IMR-90 (cell line): Measurements from ENCODE around the gene PTCH1. TPM values are rescaled to one million over a fixed set of nuclear protein-coding genes. Genes with fewer than 3 reads are reported as not detected.

Source experiments
- ATAC-seq: fragments of 200-7000 bp; cut with Tn5 transposase; 2 replicates; pipeline ENCODE4 v1.9.1; 2020; ENCODE audit warnings: low read depth, mild to moderate bottlenecking, moderate library complexity
- BruUV-seq: library from RNA; stranded (reverse); fragments of 400-500 nt; replicated peaks from 2 replicates; lab custom pipeline; 2021; lab: Mats Ljungman, UMichigan
- CTCF ChIA-PET: fragments of 300-600 bp; formaldehyde crosslinking; extraction: SDS; loops from one replicate; lab custom pipeline; 2021; ENCODE audit warnings: antibody characterized with exemption; lab: Yijun Ruan, JAX
- POLR2A ChIA-PET: fragments of 300-600 bp; sonication (Branson Sonifier 250); formaldehyde crosslinking; loops from one replicate; lab custom pipeline; 2022; ENCODE audit warnings: antibody characterized with exemption; ENCODE audit not compliant: unreplicated experiment; lab: Charles Lee
- DNase-seq: peaks from one replicate; pipeline ENCODE4 v3.0.0; 2013
- H2AFZ ChIP-seq: replicated peaks from 2 replicates; pipeline ENCODE3; 2013; ENCODE audit warnings: low read length, mild to moderate bottlenecking; ENCODE audit not compliant: poor library complexity
- H2AK5ac ChIP-seq: 2 replicates; pipeline ENCODE4 v1.6.1; 2013; ENCODE audit warnings: low read depth, low read length, inconsistent platforms
- H2AK9ac ChIP-seq: replicated peaks from 2 replicates; pipeline ENCODE3; 2013; ENCODE audit warnings: mild to moderate bottlenecking, low read depth, low read length, moderate library complexity; ENCODE audit not compliant: poor library complexity
- H2BK120ac ChIP-seq: 2 replicates; pipeline ENCODE4 v1.6.1; 2013; ENCODE audit warnings: low read depth, low read length, inconsistent platforms
- H2BK15ac ChIP-seq: 3 replicates; pipeline ENCODE4 v1.6.1; 2013; ENCODE audit warnings: low read depth, low read length, inconsistent platforms
- H2BK20ac ChIP-seq: 2 replicates; pipeline ENCODE4 v1.6.1; 2013; ENCODE audit warnings: low read depth, mild to moderate bottlenecking, inconsistent platforms, low read length, moderate library complexity
- H2BK5ac ChIP-seq: 2 replicates; pipeline ENCODE4 v1.6.1; 2013; ENCODE audit warnings: mild to moderate bottlenecking, low read depth, low read length, inconsistent platforms; ENCODE audit not compliant: poor library complexity, severe bottlenecking
- H3K14ac ChIP-seq: replicated peaks from 2 replicates; pipeline ENCODE4 v1.6.1; 2013; ENCODE audit warnings: low read depth, low read length, inconsistent platforms
- H3K18ac ChIP-seq: 2 replicates; pipeline ENCODE4 v1.6.1; 2013; ENCODE audit warnings: low read depth, low read length, control low read depth
- H3K23ac ChIP-seq: 2 replicates; pipeline ENCODE4 v1.6.1; 2013; ENCODE audit warnings: low read depth, low read length, inconsistent platforms
- H3K27ac ChIP-seq: 2 replicates; pipeline ENCODE4 v1.5.1; 2013; ENCODE audit warnings: mild to moderate bottlenecking, control low read depth, low read length; ENCODE audit not compliant: insufficient read depth
- H3K27me3 ChIP-seq: 2 replicates; pipeline ENCODE4 v1.6.1; 2013; ENCODE audit warnings: low read length; ENCODE audit not compliant: control insufficient read depth, insufficient read depth
- H3K36me3 ChIP-seq: 2 replicates; pipeline ENCODE4 v1.6.1; 2013; ENCODE audit warnings: low read length, mixed read lengths; ENCODE audit not compliant: control insufficient read depth, insufficient read depth
- H3K4ac ChIP-seq: 2 replicates; pipeline ENCODE4 v1.6.1; 2013; ENCODE audit warnings: low read depth, low read length, inconsistent platforms
- H3K4me1 ChIP-seq: 2 replicates; pipeline ENCODE4 v1.6.1; 2013; ENCODE audit warnings: low read length, mixed read lengths; ENCODE audit not compliant: control insufficient read depth, insufficient read depth
- H3K4me2 ChIP-seq: 2 replicates; pipeline ENCODE4 v1.6.1; 2013; ENCODE audit warnings: low read depth, mild to moderate bottlenecking, control low read depth, low read length, moderate library complexity
- H3K4me3 ChIP-seq: 2 replicates; pipeline ENCODE4 v1.5.1; 2013; ENCODE audit warnings: low read depth, mild to moderate bottlenecking, control low read depth, low read length, moderate library complexity; ENCODE audit not compliant: insufficient read depth
- H3K56ac ChIP-seq: 2 replicates; pipeline ENCODE4 v1.6.1; 2013; ENCODE audit warnings: low read length, inconsistent platforms; ENCODE audit not compliant: insufficient read depth; ENCODE audit errors: extremely low read depth
- H3K79me1 ChIP-seq, 2 experiments: 2 replicates each; pipeline ENCODE4 v1.6.1; 2013; ENCODE audit warnings: low read length in 2 of 2, inconsistent platforms in 1 of 2, low read depth in 1 of 2
- H3K9ac ChIP-seq: 2 replicates; pipeline ENCODE4 v1.6.1; 2013; ENCODE audit warnings: low read depth, low read length, control low read depth
- H3K9me1 ChIP-seq: 2 replicates; pipeline ENCODE4 v1.6.1; 2013; ENCODE audit warnings: low read length, inconsistent platforms; ENCODE audit not compliant: insufficient read depth
- H3K9me3 ChIP-seq: 2 replicates; pipeline ENCODE4 v1.6.1; 2013; ENCODE audit warnings: low read length; ENCODE audit not compliant: control insufficient read depth, insufficient read depth
- H4K20me1 ChIP-seq: 2 replicates; pipeline ENCODE4 v1.6.1; 2013; ENCODE audit warnings: low read length, inconsistent platforms; ENCODE audit not compliant: insufficient read depth
- H4K5ac ChIP-seq: 2 replicates; pipeline ENCODE4 v1.6.1; 2013; ENCODE audit warnings: mild to moderate bottlenecking, low read depth, low read length, control low read depth
- H4K8ac ChIP-seq, 2 experiments: 2 replicates each; pipeline ENCODE4 v1.6.1; 2013; ENCODE audit warnings: low read depth in 2 of 2, low read length in 2 of 2, control low read depth in 1 of 2, inconsistent platforms in 1 of 2
- H4K91ac ChIP-seq: 2 replicates; pipeline ENCODE4 v1.6.1; 2013; ENCODE audit warnings: low read depth, low read length, inconsistent platforms; ENCODE audit not compliant: insufficient read depth
- CHD1 ChIP-seq: IDR thresholded peaks from 2 replicates; pipeline ENCODE4 v1.6.1; 2012; ENCODE audit warnings: low read depth, low read length, improper control_type of control experiment
- NFE2L2 ChIP-seq: fragments of 150-350 bp; IDR thresholded peaks from 2 replicates; pipeline ENCODE4 v1.6.1; 2016; ENCODE audit warnings: low read depth, mild to moderate bottlenecking, low read length
- POLR2A ChIP-seq: IDR thresholded peaks from 2 replicates; pipeline ENCODE4 v1.6.1; 2012; ENCODE audit warnings: mild to moderate bottlenecking, low read depth, low read length
- RCOR1 ChIP-seq: IDR thresholded peaks from 2 replicates; pipeline ENCODE4 v1.6.1; 2012; ENCODE audit warnings: mild to moderate bottlenecking, low read length, improper control_type of control experiment; ENCODE audit not compliant: insufficient replicate concordance
- WGBS, 2 experiments: methylation state at CpG; one replicate each; pipeline versions ENCODE4 v1.1.5 to v1.1.7; 2013; ENCODE audit warnings: missing lambda C conversion rate in 2 of 2; ENCODE audit not compliant: insufficient read length in 1 of 2; ENCODE audit errors: extremely low coverage in 2 of 2; 5-methylcytosine and 5-hydroxymethylcytosine counted together
- dilution Hi-C: fragments of 300-500 bp; cut with HindIII; formaldehyde crosslinking; loops from one replicate; pipeline ENCODE4 v1.14.3; 2018; ENCODE audit warnings: low sequenced_read_pairs; ENCODE audit not compliant: unreplicated experiment
- in situ Hi-C: fragments of 300-500 bp; cut with MboI; formaldehyde crosslinking; loops from 3 replicates; pipeline ENCODE4 v1.14.3; 2019; ENCODE audit warnings: low sequenced_read_pairs, inconsistent platforms, mixed read lengths
- intact Hi-C: fragments of 100-400 bp; cut with micrococcal nuclease; formaldehyde crosslinking; loops from 2 replicates; pipeline ENCODE4 v1.10.0; 2022
- polyA plus RNA-seq, 3 experiments: library from polyadenylated mRNA; depleted of rRNA; stranded (reverse); fragments of >200 nt; gene quantifications; 2 replicates each; pipeline ENCODE4 v1.2.3, GENCODE V29; 2012; ENCODE audit warnings: low replicate concordance in 1 of 3
- total RNA-seq: library from RNA; depleted of rRNA; stranded (reverse); fragments of >200 nt; gene quantifications from 2 replicates; pipeline ENCODE4 v1.2.3, GENCODE V29; 2012

The PTCH1 gene
- total and polyA plus RNA-seq, 2 of the 4 experiments (the other 2 are of a cell fraction), result 4.1 to 5.0 TPM

DNA sequence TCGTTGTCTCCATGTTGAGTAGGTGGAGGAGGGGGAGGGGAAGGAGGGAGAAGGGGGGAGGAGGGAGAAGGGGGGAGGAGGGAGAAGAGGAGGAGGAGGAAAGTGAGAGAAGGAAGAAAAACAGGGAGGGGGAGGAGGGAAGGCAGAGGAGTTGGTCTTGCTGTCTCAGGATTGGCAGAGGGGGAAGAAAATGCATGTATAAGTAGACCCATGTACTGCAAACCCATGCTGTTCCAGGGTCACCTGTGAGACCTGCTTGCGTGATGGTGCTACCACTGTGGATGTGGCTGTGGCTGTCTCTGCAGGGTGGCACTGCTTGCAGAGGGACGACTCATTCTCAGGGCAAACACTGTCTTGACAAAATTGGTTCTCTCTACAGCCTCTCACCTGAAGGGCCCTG lies 76.3 kb downstream of the PTCH1 start:
- peaks cover 14% of the 10 kb centered on the region; the same call in 1 of the 2 replicates for H3K36me3 ChIP-seq
- ChIA-PET POLR2A (no interaction called here), CTCF (no interaction called here)
- no peak overlapping the region for H3K23ac ChIP-seq
- in situ Hi-C loops (no loop called here), dilution Hi-C loops (no loop called here), intact Hi-C loops (no loop called here)
- no peak overlapping the region for H2AFZ ChIP-seq
- ATAC-seq, result no peak
- H3K9me3 ChIP-seq, result no peaks in the 10 kb centered on the region
- H2BK5ac ChIP-seq, result no peak overlapping the region
- no peak for DNase-seq
- H4K8ac ChIP-seq, result no peak overlapping the region
- no peak overlapping the region for H3K9ac ChIP-seq
- H3K4me1 ChIP-seq, result no peaks in the 10 kb centered on the region
- no peak overlapping the region for H3K18ac ChIP-seq
- H4K91ac ChIP-seq, result no peak overlapping the region
- no peak overlapping the region for H3K4me3 ChIP-seq
- H3K79me1 ChIP-seq, result no peaks in the 10 kb centered on the region
- H4K5ac ChIP-seq, result no peak overlapping the region
- WGBS, 2 experiments, result no CpG with 5 or more reads among the region's 3 CpGs
- no peak overlapping the region for H2BK120ac ChIP-seq
- H3K9me1 ChIP-seq, result peaks cover 5% of the 10 kb centered on the region; the same call in 1 of the 2 replicates
- H3K14ac ChIP-seq, result no peak overlapping the region
- no TSS peak for BruUV-seq
- TF ChIP-seq RCOR1 (no peak), POLR2A (no peak), CHD1 (no peak), NFE2L2 (no peak)
- H2BK15ac ChIP-seq, result no peak overlapping the region
- H2BK20ac ChIP-seq, result no peak overlapping the region
- H3K4me2 ChIP-seq, result no peak overlapping the region
- H3K27me3 ChIP-seq, result no peaks in the 10 kb centered on the region
- H4K20me1 ChIP-seq, result no peaks in the 10 kb centered on the region
- no peak overlapping the region for H3K56ac ChIP-seq
- H3K27ac ChIP-seq, result no peak overlapping the region
- no peak overlapping the region for H2AK5ac ChIP-seq
- no peak overlapping the region for H2AK9ac ChIP-seq
- H3K4ac ChIP-seq, result no peak overlapping the region
